Epithelial cell of esophagus (primary cell): ENCODE results near the gene MS4A2.
A peak's percentile ranks its signal among the peaks of the same experiment; 100 is the strongest.
"Not testable (repeated sequence)": the region's sequence is repeated elsewhere in the genome, so short reads cannot be mapped to it uniquely, and the experiment has no call there.

Experiments
- DNase-seq: peaks from one replicate; pipeline ENCODE4 v3.0.0; 2010; ENCODE audit warnings: low read depth
- H3K4me3 ChIP-seq: 2 replicates; pipeline ENCODE4 v1.5.1; 2011; ENCODE audit warnings: mild to moderate bottlenecking, low read length, control low read depth
- TF ChIP-seq, protein P1 (sequence below): IDR thresholded peaks from 2 replicates; pipeline ENCODE4 v1.5.1; 2011; ENCODE audit warnings: low read depth, mild to moderate bottlenecking, low read length, control low read depth, inconsistent platforms; ENCODE audit not compliant: insufficient read depth; ENCODE audit errors: missing control alignments

MS4A2 gene

DNA sequence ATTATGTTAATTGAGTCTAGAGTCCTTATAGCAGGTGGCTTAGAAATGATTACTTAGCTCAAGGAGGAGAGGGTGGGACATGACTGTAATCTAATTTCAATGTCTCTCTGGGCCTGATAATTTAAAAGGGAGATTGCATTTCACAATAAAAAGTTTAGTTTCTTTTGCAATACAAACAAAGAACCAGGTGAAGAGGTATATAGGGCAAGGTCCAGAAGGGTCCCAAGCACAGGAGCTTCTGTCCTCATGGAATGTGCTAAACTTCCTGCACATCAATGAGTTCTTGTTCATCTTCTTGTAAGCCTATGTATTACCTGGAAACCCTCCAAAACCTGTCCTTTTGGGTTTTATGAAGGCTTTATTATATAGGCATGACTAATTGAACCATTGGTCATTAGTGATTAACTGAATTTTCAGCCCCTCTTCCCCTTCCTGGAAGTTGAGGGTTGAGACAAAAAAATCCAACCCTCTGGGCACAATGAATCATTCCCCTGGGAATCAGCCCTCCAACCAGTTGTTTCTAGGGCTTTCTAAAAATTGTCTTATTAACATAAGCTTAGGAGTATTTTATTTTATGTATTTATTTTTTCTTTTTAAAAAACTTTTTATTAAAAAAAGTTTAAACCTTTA is 37.6 kb downstream of the MS4A2 start:
- no peak overlapping the region for H3K4me3 ChIP-seq
- DNase-seq: peak; percentile 64
- TF ChIP-seq, protein P1, sequence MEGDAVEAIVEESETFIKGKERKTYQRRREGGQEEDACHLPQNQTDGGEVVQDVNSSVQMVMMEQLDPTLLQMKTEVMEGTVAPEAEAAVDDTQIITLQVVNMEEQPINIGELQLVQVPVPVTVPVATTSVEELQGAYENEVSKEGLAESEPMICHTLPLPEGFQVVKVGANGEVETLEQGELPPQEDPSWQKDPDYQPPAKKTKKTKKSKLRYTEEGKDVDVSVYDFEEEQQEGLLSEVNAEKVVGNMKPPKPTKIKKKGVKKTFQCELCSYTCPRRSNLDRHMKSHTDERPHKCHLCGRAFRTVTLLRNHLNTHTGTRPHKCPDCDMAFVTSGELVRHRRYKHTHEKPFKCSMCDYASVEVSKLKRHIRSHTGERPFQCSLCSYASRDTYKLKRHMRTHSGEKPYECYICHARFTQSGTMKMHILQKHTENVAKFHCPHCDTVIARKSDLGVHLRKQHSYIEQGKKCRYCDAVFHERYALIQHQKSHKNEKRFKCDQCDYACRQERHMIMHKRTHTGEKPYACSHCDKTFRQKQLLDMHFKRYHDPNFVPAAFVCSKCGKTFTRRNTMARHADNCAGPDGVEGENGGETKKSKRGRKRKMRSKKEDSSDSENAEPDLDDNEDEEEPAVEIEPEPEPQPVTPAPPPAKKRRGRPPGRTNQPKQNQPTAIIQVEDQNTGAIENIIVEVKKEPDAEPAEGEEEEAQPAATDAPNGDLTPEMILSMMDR: no peak

DNA sequence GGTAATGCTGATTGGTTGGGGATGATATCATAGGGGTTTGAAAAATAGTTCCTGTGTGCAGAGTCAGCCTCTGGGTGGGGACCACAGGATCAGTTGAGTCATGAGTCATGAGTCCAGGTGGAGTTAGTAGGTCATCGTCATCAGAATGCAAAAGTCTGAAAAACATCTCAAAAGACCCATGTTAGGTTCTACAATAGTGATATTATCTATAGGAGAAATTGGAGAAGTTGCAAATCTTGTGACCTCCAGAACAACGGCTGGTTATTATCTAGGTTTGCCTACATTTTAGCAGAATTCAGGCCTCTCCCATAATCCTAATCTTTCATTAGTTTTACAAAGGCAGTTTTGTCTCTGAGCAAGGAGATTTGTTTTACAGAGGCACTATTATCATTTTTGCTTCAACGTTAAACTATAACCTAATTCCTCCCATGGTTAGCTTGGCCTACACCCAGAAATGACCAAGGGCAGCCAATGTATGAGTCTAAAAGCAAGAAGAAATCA is 38.9 kb downstream of the MS4A2 start:
- peak; percentile 66 for DNase-seq
- TF ChIP-seq, protein P1: no peak
- H3K4me3 ChIP-seq: no peak overlapping the region

DNA sequence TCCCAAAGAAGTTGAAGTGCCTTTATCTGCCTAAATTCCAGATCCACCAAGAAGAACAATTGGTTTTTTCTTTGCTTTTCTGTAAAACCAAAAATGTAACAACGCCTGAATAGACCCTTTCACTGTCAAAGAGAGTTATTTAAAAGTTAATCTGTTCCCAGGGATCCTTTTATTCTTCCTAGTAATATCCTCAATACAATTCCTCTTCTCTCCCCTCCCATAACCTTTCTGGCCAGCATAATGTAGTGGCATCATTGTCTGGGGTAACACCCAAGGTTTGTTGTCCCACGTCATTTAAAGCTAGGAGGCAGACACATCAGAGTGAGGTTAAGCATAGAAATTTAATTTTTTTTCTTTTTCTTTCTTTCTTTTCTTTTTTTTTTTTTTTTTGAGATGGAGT is 39.9 kb downstream of the MS4A2 start:
- H3K4me3 ChIP-seq: no peak overlapping the region
- TF ChIP-seq, protein P1: no peak
- DNase-seq: no peak

DNA sequence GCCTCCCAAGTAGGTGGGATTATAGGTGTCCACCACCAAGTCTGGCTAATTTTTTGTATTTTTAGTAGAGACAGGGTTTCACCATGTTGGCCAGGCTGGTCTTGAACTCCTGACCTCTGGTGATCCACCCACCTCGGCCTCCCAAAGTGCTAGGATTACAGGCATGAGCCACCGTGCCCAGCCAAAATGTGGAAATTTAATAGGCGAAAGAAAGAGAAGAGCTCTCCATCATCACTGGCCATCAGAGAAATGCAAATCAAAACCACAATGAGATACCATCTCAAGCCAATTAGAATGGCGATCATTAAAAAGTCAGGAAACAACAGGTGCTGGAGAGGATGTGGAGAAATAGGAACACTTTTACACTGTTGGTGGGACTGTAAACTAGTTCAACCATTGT is 40.4 kb downstream of the MS4A2 start:
- not testable (repeated sequence) for H3K4me3 ChIP-seq

DNA sequence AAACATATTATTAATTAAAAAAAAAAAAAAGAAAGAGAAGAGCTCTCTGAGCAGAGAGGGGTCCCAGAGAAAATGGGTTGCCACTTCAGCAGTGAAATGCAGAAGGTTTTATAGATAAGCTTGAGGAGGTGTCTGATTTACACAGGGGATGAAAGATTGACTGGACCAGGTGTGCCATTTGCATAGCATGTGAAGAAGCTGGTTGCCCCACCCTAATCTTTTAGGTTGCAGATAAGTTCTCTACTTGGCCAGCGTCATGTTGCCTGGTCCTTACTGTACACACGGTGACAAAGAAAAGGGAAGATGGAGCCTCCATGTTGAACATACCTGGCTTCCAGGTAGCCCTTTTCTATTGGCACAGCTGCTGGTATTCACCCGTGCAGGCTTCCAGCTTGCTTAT is 41.4 kb downstream of the MS4A2 start:
- no peak for DNase-seq
- TF ChIP-seq, protein P1: no peak
- no peak overlapping the region for H3K4me3 ChIP-seq

More for the DNA sequence above, 40.4 kb downstream of the MS4A2 start:
- not testable (repeated sequence) for DNase-seq

DNA sequence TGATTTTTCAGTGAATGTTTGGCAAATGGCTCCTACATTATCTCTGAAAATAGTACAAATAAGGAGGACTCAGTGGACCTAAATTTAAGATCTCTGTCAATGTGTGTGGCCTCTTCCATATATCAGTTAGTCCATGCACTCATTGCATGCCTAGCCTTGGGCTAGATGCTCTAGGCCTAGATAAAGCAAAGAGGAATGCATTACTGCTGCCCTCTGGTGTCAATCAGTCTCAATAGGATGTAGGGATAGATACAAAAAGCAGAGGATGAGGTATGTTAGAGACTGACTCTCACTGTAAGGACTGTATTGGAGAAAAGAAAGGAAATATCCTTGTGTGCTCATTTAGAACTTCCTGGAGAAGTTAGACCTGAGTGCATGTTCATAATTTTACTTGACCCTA is 42.0 kb downstream of the MS4A2 start:
- DNase-seq: peak; percentile 56
- TF ChIP-seq, protein P1: peak; percentile 32
- no peak overlapping the region for H3K4me3 ChIP-seq

DNA sequence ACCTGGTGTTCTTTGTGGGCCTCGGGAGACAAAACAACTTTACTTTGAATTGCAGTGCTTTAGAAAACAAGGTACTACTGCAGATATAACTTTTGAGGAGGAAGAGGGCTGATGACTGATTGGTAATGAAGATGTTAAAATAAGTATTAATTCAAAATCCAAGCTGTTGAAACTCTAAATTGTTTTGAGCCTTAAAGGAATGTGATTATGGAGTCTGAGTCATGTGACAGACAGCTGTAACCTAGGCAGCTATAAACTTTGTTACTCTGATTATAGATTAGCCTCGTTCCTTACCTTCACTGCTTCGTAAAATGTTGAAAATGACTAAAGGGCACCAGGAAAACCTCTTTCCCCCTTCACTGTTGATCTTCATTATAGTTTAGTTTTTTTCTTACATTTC is 43.4 kb downstream of the MS4A2 start:
- DNase-seq: no peak
- TF ChIP-seq, protein P1: no peak
- H3K4me3 ChIP-seq: no peak overlapping the region
